HepG2 (cell line): ENCODE results near the gene MIER1. TPM values are rescaled to one million over a fixed set of nuclear protein-coding genes. Genes with fewer than 3 reads are reported as not detected.
A peak's percentile ranks its signal among the peaks of the same experiment; 100 is the strongest.

Source experiments
- ATF7 ChIP-seq, 2 experiments: fragments of 450-650 bp in 1 of 2; sonication (generic) in 1 of 2; formaldehyde crosslinking in 1 of 2; IDR thresholded peaks; 2 replicates each; pipeline versions ENCODE4 v1.4.0 to v1.6.1; 2016 to 2020; ENCODE audit warnings: antibody characterized with exemption in 1 of 2, mild to moderate bottlenecking in 1 of 2, missing genetic modification reagents in 1 of 2
- CC2D1A ChIP-seq: sonication (generic); formaldehyde crosslinking; IDR thresholded peaks from 2 replicates; pipeline ENCODE4 v1.8.1; 2023; ENCODE audit warnings: mild to moderate bottlenecking, missing genetic modification reagents
- CEBPB ChIP-seq: IDR thresholded peaks from 2 replicates; pipeline ENCODE4 v1.6.1; 2011; ENCODE audit warnings: low read depth, low read length, improper control_type of control experiment, borderline replicate concordance
- KLF15 ChIP-seq: sonication (generic); formaldehyde crosslinking; IDR thresholded peaks from 2 replicates; pipeline ENCODE4 v1.8.1; 2023; ENCODE audit warnings: borderline replicate concordance, mild to moderate bottlenecking, inconsistent platforms, missing genetic modification reagents, mixed read lengths
- MATR3 ChIP-seq: sonication (generic); formaldehyde crosslinking; IDR thresholded peaks from 2 replicates; pipeline ENCODE4 v1.4.0; 2020; ENCODE audit warnings: missing genetic modification reagents
- MBNL3 ChIP-seq: fragments of 250-450 bp; sonication (Bioruptor Pico); conservative IDR thresholded peaks from 2 replicates; pipeline ENCODE4 v1.8.0; 2022; ENCODE audit warnings: mild to moderate bottlenecking, inconsistent platforms
- NFYB ChIP-seq: sonication (generic); formaldehyde crosslinking; IDR thresholded peaks from 2 replicates; pipeline ENCODE4 v1.4.0; 2020; ENCODE audit warnings: missing genetic modification reagents
- SNAI1 ChIP-seq: sonication (generic); formaldehyde crosslinking; IDR thresholded peaks from 2 replicates; pipeline ENCODE4 v1.5.0; 2020; ENCODE audit warnings: mild to moderate bottlenecking, missing genetic modification reagents, borderline replicate concordance
- STAG1 ChIP-seq: sonication (generic); formaldehyde crosslinking; IDR thresholded peaks from 2 replicates; pipeline ENCODE4 v1.4.0; 2020; ENCODE audit warnings: missing genetic modification reagents
- TBP ChIP-seq: sonication (generic); formaldehyde crosslinking; IDR thresholded peaks from 2 replicates; pipeline ENCODE4 v1.5.0; 2020; ENCODE audit warnings: missing genetic modification reagents
- TMF1 ChIP-seq: sonication (generic); formaldehyde crosslinking; IDR thresholded peaks from 2 replicates; pipeline ENCODE4 v1.8.1; 2022; ENCODE audit warnings: low read depth, missing genetic modification reagents
- ZNF550 ChIP-seq: sonication (generic); formaldehyde crosslinking; IDR thresholded peaks from 2 replicates; pipeline ENCODE4 v1.4.0; 2020; ENCODE audit warnings: mild to moderate bottlenecking, missing genetic modification reagents, borderline replicate concordance
- ZNF772 ChIP-seq: sonication (generic); formaldehyde crosslinking; IDR thresholded peaks from 2 replicates; pipeline ENCODE4 v1.5.0; 2020; ENCODE audit warnings: mild to moderate bottlenecking, missing genetic modification reagents
- polyA plus RNA-seq, 8 experiments: library from polyadenylated mRNA; depleted of rRNA in 3 of 8; stranded (reverse) in 7 of 8; unstranded in 1 of 8; fragments of >200 nt; fragmentation: Illumina TruSeq in 4 of 8; extraction: Trizol in 4 of 8; gene quantifications; 2 replicates each; pipeline versions ENCODE4 v1.2.1 to v1.2.3, GENCODE V29; 2011 to 2016; ENCODE audit warnings: low read depth in 4 of 8, missing spikeins in 1 of 8, mixed read lengths in 1 of 8; ENCODE audit not compliant: insufficient read depth in 1 of 8
- total RNA-seq, 5 experiments: library from RNA; depleted of rRNA; stranded (reverse); fragments of >200 nt; fragmentation: Illumina TruSeq; extraction: Trizol; gene quantifications; 2 replicates each; pipeline ENCODE4 v1.2.3, GENCODE V29; 2016; ENCODE audit warnings: low read depth in 1 of 5
- TF ChIP-seq, protein P1 (sequence below): sonication (generic); formaldehyde crosslinking; IDR thresholded peaks from 2 replicates; pipeline ENCODE4 v1.5.1; 2020; ENCODE audit warnings: mild to moderate bottlenecking, missing genetic modification reagents, moderate library complexity
- TF ChIP-seq, protein P2 (sequence below): sonication (generic); formaldehyde crosslinking; IDR thresholded peaks from 2 replicates; pipeline ENCODE4 v1.8.0; 2022; ENCODE audit warnings: mild to moderate bottlenecking, missing genetic modification reagents
- TF ChIP-seq, protein P3 (sequence below): sonication (generic); IDR thresholded peaks from 2 replicates; pipeline ENCODE4 v1.6.1; 2016; ENCODE audit warnings: low read depth, borderline replicate concordance
- TF ChIP-seq, protein P4 (sequence below): sonication (generic); formaldehyde crosslinking; IDR thresholded peaks from 2 replicates; pipeline ENCODE4 v1.4.0; 2020; ENCODE audit warnings: mild to moderate bottlenecking, missing genetic modification reagents, borderline replicate concordance
- TF ChIP-seq, protein P5 (sequence below): sonication (generic); formaldehyde crosslinking; IDR thresholded peaks from 2 replicates; pipeline ENCODE4 v1.4.0; 2020; ENCODE audit warnings: missing genetic modification reagents

MIER1 gene
- total and polyA plus RNA-seq, 2 of the 13 experiments (the other 11 are each of a cell fraction or from before 2014, with no cell fraction given), result 7.0 to 30.4 TPM

DNA sequence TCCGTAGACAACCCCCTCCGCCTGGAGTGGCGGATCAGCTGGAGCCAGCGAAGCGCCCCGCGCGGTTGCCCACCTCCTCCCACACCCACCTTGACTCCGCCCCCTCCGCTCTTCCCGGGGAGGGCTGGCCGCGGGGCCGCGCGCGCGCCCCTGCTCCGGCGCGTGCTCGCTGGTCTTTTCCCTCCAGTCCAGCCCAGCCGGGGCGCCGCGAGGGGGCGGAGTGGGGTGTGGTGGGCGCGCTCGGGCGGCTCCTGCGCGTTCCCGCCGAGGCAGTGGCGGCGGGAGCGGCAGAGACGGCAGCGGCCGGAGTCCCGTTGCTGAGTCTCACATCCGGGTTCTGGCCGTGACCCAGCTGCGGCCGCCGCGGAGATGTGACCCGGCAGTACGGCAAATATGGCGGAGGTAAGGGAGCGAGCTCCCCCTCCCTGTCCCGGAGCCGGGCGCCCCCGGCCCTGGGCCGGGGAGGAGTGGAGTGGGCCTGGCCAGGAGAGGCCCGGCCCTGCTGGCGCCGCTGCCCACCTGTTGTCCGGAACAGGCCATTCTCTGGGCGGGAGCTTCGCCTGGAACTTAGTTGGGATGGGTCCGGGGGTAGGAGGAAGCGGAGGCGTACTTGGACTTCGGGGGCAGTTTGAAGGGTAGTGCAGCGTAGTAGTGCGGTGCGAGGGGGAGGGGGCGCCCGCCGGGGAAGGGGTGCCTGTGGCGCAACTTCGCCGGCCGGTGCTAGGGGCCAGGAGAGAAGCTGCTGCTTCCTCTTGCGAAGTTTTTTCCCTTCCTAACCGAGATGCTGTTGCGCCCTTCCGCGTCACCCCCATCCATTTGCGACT lies 5.4 kb downstream of the MIER1 start (continued):
- TF ChIP-seq, protein P1, sequence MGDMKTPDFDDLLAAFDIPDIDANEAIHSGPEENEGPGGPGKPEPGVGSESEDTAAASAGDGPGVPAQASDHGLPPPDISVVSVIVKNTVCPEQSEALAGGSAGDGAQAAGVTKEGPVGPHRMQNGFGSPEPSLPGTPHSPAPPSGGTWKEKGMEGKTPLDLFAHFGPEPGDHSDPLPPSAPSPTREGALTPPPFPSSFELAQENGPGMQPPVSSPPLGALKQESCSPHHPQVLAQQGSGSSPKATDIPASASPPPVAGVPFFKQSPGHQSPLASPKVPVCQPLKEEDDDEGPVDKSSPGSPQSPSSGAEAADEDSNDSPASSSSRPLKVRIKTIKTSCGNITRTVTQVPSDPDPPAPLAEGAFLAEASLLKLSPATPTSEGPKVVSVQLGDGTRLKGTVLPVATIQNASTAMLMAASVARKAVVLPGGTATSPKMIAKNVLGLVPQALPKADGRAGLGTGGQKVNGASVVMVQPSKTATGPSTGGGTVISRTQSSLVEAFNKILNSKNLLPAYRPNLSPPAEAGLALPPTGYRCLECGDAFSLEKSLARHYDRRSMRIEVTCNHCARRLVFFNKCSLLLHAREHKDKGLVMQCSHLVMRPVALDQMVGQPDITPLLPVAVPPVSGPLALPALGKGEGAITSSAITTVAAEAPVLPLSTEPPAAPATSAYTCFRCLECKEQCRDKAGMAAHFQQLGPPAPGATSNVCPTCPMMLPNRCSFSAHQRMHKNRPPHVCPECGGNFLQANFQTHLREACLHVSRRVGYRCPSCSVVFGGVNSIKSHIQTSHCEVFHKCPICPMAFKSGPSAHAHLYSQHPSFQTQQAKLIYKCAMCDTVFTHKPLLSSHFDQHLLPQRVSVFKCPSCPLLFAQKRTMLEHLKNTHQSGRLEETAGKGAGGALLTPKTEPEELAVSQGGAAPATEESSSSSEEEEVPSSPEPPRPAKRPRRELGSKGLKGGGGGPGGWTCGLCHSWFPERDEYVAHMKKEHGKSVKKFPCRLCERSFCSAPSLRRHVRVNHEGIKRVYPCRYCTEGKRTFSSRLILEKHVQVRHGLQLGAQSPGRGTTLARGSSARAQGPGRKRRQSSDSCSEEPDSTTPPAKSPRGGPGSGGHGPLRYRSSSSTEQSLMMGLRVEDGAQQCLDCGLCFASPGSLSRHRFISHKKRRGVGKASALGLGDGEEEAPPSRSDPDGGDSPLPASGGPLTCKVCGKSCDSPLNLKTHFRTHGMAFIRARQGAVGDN, result peak; percentile 84
- no peak for TF ChIP-seq CC2D1A (CRISPR knock-in tag)
- TF ChIP-seq, protein P2, sequence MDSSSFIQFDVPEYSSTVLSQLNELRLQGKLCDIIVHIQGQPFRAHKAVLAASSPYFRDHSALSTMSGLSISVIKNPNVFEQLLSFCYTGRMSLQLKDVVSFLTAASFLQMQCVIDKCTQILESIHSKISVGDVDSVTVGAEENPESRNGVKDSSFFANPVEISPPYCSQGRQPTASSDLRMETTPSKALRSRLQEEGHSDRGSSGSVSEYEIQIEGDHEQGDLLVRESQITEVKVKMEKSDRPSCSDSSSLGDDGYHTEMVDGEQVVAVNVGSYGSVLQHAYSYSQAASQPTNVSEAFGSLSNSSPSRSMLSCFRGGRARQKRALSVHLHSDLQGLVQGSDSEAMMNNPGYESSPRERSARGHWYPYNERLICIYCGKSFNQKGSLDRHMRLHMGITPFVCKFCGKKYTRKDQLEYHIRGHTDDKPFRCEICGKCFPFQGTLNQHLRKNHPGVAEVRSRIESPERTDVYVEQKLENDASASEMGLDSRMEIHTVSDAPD, result no peak
- no peak for TF ChIP-seq ATF7 (IDR thresholded peaks at IDR 0.05)
- TF ChIP-seq ATF7 (CRISPR knock-in tag; IDR thresholded peaks at IDR 0.05), result no peak
- TF ChIP-seq, protein P3, sequence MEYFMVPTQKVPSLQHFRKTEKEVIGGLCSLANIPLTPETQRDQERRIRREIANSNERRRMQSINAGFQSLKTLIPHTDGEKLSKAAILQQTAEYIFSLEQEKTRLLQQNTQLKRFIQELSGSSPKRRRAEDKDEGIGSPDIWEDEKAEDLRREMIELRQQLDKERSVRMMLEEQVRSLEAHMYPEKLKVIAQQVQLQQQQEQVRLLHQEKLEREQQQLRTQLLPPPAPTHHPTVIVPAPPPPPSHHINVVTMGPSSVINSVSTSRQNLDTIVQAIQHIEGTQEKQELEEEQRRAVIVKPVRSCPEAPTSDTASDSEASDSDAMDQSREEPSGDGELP, result peak; percentile 95
- 0 out of 2 replicates have a peak, but pooled peaks have one; percentile 34 for TF ChIP-seq TMF1 (CRISPR knock-in tag)
- no peak; the same call in 1 of the 2 replicates for TF ChIP-seq SNAI1
- TF ChIP-seq CEBPB, result peak; percentile 80; the same call in 1 of the 2 replicates
- no peak for TF ChIP-seq STAG1 (CRISPR knock-in tag)
- peak; percentile 49; the same call in 1 of the 2 replicates for TF ChIP-seq ZNF772 (CRISPR knock-in tag)
- TF ChIP-seq, protein P4, sequence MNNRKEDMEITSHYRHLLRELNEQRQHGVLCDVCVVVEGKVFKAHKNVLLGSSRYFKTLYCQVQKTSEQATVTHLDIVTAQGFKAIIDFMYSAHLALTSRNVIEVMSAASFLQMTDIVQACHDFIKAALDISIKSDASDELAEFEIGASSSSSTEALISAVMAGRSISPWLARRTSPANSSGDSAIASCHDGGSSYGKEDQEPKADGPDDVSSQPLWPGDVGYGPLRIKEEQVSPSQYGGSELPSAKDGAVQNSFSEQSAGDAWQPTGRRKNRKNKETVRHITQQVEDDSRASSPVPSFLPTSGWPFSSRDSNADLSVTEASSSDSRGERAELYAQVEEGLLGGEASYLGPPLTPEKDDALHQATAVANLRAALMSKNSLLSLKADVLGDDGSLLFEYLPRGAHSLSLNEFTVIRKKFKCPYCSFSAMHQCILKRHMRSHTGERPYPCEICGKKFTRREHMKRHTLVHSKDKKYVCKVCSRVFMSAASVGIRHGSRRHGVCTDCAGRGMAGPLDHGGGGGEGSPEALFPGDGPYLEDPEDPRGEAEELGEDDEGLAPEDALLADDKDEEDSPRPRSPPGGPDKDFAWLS (CRISPR knock-in tag), result 0 out of 2 replicates have a peak, but pooled peaks have one; percentile 39
- no peak for TF ChIP-seq NFYB
- no peak; the same call in 1 of the 2 replicates for TF ChIP-seq ZNF550 (CRISPR knock-in tag)
- no peak for TF ChIP-seq KLF15 (CRISPR knock-in tag)
- no peak for TF ChIP-seq MBNL3 (CRISPR knock-in tag)
- no peak for TF ChIP-seq TBP
- TF ChIP-seq, protein P5, sequence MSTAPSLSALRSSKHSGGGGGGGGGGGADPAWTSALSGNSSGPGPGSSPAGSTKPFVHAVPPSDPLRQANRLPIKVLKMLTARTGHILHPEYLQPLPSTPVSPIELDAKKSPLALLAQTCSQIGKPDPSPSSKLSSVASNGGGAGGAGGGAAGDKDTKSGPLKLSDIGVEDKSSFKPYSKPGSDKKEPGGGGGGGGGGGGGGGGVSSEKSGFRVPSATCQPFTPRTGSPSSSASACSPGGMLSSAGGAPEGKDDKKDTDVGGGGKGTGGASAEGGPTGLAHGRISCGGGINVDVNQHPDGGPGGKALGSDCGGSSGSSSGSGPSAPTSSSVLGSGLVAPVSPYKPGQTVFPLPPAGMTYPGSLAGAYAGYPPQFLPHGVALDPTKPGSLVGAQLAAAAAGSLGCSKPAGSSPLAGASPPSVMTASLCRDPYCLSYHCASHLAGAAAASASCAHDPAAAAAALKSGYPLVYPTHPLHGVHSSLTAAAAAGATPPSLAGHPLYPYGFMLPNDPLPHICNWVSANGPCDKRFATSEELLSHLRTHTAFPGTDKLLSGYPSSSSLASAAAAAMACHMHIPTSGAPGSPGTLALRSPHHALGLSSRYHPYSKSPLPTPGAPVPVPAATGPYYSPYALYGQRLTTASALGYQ (CRISPR knock-in tag), result no peak
- no peak for TF ChIP-seq MATR3 (CRISPR knock-in tag)
